ENCODE data around the gene PSMB1.
"Not testable (repeated sequence)": the region's sequence is repeated elsewhere in the genome, so short reads cannot be mapped to it uniquely, and the experiment has no call there.

DNA sequence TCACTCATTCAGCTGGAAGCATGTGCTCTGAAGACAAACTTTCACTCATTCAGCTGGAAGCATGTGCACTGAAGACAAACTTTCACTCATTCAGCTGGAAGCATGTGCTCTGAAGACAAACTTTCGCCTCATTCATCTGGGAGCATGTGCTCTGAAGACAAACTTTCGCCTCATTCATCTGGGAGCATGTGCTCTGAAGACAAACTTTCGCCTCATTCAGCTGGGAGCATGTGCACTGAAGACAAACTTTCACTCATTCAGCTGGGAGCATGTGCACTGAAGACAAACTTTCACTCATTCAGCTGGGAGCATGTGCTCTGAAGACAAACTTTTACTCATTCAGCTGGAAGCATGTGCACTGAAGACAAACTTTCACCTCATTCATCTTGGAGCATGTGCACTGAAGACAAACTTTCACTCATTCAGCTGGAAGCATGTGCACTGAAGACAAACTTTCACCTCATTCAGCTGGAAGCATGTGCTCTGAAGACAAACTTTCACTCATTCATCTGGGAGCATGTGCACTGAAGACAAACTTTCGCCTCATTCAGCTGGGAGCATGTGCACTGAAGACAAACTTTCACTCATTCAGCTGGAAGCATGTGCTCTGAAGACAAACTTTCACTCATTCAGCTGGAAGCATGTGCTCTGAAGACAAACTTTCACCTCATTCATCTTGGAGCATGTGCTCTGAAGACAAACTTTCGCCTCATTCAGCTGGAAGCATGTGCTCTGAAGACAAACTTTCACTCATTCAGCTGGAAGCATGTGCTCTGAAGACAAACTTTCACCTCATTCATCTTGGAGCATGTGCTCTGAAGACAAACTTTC is 44.0 kb downstream of the PSMB1 start:
- TF ChIP-seq, protein P1, sequence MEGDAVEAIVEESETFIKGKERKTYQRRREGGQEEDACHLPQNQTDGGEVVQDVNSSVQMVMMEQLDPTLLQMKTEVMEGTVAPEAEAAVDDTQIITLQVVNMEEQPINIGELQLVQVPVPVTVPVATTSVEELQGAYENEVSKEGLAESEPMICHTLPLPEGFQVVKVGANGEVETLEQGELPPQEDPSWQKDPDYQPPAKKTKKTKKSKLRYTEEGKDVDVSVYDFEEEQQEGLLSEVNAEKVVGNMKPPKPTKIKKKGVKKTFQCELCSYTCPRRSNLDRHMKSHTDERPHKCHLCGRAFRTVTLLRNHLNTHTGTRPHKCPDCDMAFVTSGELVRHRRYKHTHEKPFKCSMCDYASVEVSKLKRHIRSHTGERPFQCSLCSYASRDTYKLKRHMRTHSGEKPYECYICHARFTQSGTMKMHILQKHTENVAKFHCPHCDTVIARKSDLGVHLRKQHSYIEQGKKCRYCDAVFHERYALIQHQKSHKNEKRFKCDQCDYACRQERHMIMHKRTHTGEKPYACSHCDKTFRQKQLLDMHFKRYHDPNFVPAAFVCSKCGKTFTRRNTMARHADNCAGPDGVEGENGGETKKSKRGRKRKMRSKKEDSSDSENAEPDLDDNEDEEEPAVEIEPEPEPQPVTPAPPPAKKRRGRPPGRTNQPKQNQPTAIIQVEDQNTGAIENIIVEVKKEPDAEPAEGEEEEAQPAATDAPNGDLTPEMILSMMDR (IDR thresholded peaks at IDR 0.05): not testable (repeated sequence)
- TF ChIP-seq GTF2I (CRISPR knock-in tag; conservative IDR thresholded peaks at IDR 0.05); TP53 (CRISPR knock-in tag; IDR thresholded peaks at IDR 0.05); NFATC4 (CRISPR knock-in tag; IDR thresholded peaks at IDR 0.05); ZBTB21 (CRISPR knock-in tag; IDR thresholded peaks at IDR 0.05; ENCODE audit: borderline replicate concordance); ETV6 (CRISPR knock-in tag; IDR thresholded peaks at IDR 0.05); RORB (CRISPR knock-in tag; IDR thresholded peaks at IDR 0.05); OVOL2 (CRISPR knock-in tag; IDR thresholded peaks at IDR 0.05; ENCODE audit: borderline replicate concordance): not testable (repeated sequence)
- TF ChIP-seq, protein P2, sequence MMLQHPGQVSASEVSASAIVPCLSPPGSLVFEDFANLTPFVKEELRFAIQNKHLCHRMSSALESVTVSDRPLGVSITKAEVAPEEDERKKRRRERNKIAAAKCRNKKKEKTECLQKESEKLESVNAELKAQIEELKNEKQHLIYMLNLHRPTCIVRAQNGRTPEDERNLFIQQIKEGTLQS (CRISPR knock-in tag; conservative IDR thresholded peaks at IDR 0.05): not testable (repeated sequence)
